Astrocyte (in vitro differentiated cells and primary cell): ENCODE results near the gene PTGFRN. TPM values are rescaled to one million over a fixed set of nuclear protein-coding genes. Genes with fewer than 3 reads are reported as not detected.

ENCODE experiments used
- DNase-seq: peaks from one replicate; pipeline ENCODE4 v3.0.0-alpha.2; 2010; ENCODE audit warnings: low read depth
- FAIRE-seq: peaks from 2 replicates; lab custom pipeline; 2011; peaks lifted over from hg19 to GRCh38; lab: Jason Lieb, UNC
- H2AFZ ChIP-seq: 2 replicates; pipeline ENCODE4 v1.6.0; 2012; ENCODE audit warnings: low read depth, low read length, inconsistent platforms
- H3K27ac ChIP-seq: 2 replicates; pipeline ENCODE4 v1.5.1; 2011; ENCODE audit warnings: low read depth, low read length, inconsistent platforms
- H3K27me3 ChIP-seq: 2 replicates; pipeline ENCODE4 v1.6.0; 2011; ENCODE audit warnings: low read length, inconsistent platforms; ENCODE audit not compliant: insufficient read depth
- H3K36me3 ChIP-seq: 2 replicates; pipeline ENCODE4 v1.5.1; 2011; ENCODE audit warnings: low read length, inconsistent platforms; ENCODE audit not compliant: insufficient read depth
- H3K4me1 ChIP-seq: 2 replicates; pipeline ENCODE4 v1.5.1; 2011; ENCODE audit warnings: low read length, inconsistent platforms; ENCODE audit not compliant: insufficient read depth
- H3K4me2 ChIP-seq: 2 replicates; pipeline ENCODE4 v1.6.0; 2012; ENCODE audit warnings: low read length, inconsistent platforms
- H3K4me3 ChIP-seq: 2 replicates; pipeline ENCODE4 v1.5.1; 2011; ENCODE audit warnings: low read depth, mild to moderate bottlenecking, low read length, inconsistent platforms; ENCODE audit not compliant: insufficient read depth
- H3K79me2 ChIP-seq: 2 replicates; pipeline ENCODE4 v1.6.0; 2012; ENCODE audit warnings: mild to moderate bottlenecking, low read length, inconsistent platforms; ENCODE audit not compliant: insufficient read depth
- H3K9ac ChIP-seq: 2 replicates; pipeline ENCODE4 v1.6.0; 2012; ENCODE audit warnings: mild to moderate bottlenecking, low read length, inconsistent platforms
- H3K9me3 ChIP-seq: 2 replicates; pipeline ENCODE4 v1.5.1; 2012; ENCODE audit warnings: low read depth, mild to moderate bottlenecking, low read length, inconsistent platforms; ENCODE audit not compliant: insufficient read depth
- H4K20me1 ChIP-seq: 2 replicates; pipeline ENCODE4 v1.6.0; 2012; ENCODE audit warnings: low read length, inconsistent platforms; ENCODE audit not compliant: insufficient read depth
- H3K27ac Mint-ChIP-seq: one replicate; pipeline ENCODE4 v1.8.0; 2021; ENCODE audit warnings: mild to moderate bottlenecking, mixed read lengths; ENCODE audit not compliant: unreplicated experiment
- H3K27me3 Mint-ChIP-seq: one replicate; pipeline ENCODE4 v1.8.0; 2021; ENCODE audit warnings: low read depth, mixed read lengths; ENCODE audit not compliant: unreplicated experiment
- H3K36me3 Mint-ChIP-seq: one replicate; pipeline ENCODE4 v1.8.0; 2021; ENCODE audit warnings: low read depth, mixed read lengths; ENCODE audit not compliant: unreplicated experiment
- H3K4me1 Mint-ChIP-seq: one replicate; pipeline ENCODE4 v1.8.0; 2021; ENCODE audit warnings: low read depth, mixed read lengths; ENCODE audit not compliant: unreplicated experiment
- H3K4me3 Mint-ChIP-seq: one replicate; pipeline ENCODE4 v1.8.0; 2021; ENCODE audit warnings: mild to moderate bottlenecking, moderate library complexity, mixed read lengths; ENCODE audit not compliant: unreplicated experiment
- H3K9me3 Mint-ChIP-seq: one replicate; pipeline ENCODE4 v1.8.0; 2021; ENCODE audit warnings: mild to moderate bottlenecking, mixed read lengths; ENCODE audit not compliant: unreplicated experiment
- CTCF ChIP-seq: IDR thresholded peaks from 2 replicates; pipeline ENCODE4 v1.5.1; 2011; ENCODE audit warnings: low read depth, mild to moderate bottlenecking, inconsistent platforms, low read length, moderate library complexity; ENCODE audit not compliant: insufficient read depth
- EZH2 ChIP-seq: IDR thresholded peaks from 2 replicates; pipeline ENCODE4 v1.6.1; 2012; ENCODE audit warnings: mild to moderate bottlenecking, low read length, inconsistent platforms; ENCODE audit not compliant: insufficient read depth
- total RNA-seq: library from RNA; stranded (reverse); gene quantifications from 2 replicates; pipeline ENCODE4 v1.2.1, GENCODE V29; 2021

Gene PTGFRN
- total RNA-seq, 1 donor from 2014 or later = 157 TPM

GRCh38 chr1:116931016-116931918, 21.6 kb downstream of the PTGFRN start:
- no peaks in the 10 kb centered on the region for H4K20me1 ChIP-seq

GRCh38 chr1:116933606-116934515, 24.1 kb downstream of the PTGFRN start:
- no peak overlapping the region for H3K9ac ChIP-seq
- Mint-ChIP-seq H3K4me3 (no peak overlapping the region), H3K27me3 (no peaks in the 10 kb centered on the region), H3K36me3 (peaks cover 10% of the 10 kb centered on the region), H3K9me3 (no peaks in the 10 kb centered on the region), H3K4me1 (no peaks in the 10 kb centered on the region), H3K27ac (no peak overlapping the region)
- H3K36me3 ChIP-seq = no peaks in the 10 kb centered on the region
- no peaks in the 10 kb centered on the region for H3K9me3 ChIP-seq
- DNase-seq (no peak), FAIRE-seq (no peak)
- H4K20me1 ChIP-seq = no peaks in the 10 kb centered on the region
- no peak for TF ChIP-seq EZH2
- TF ChIP-seq CTCF = no peak
- peaks cover 9% of the 10 kb centered on the region for H3K4me1 ChIP-seq
- H3K27me3 ChIP-seq = no peaks in the 10 kb centered on the region
- no peak overlapping the region for H3K27ac ChIP-seq
- no peak overlapping the region for H2AFZ ChIP-seq
- peaks cover 18% of the 10 kb centered on the region for H3K79me2 ChIP-seq
- no peak overlapping the region for H3K4me3 ChIP-seq
- no peak overlapping the region for H3K4me2 ChIP-seq

More at GRCh38 chr1:116931016-116931918, 21.6 kb downstream of the PTGFRN start:
- no peak overlapping the region for H3K4me3 ChIP-seq
- H3K4me2 ChIP-seq = no peak overlapping the region
- TF ChIP-seq EZH2 (no peak), CTCF (no peak)
- H3K36me3 ChIP-seq = no peaks in the 10 kb centered on the region
- H3K27ac Mint-ChIP-seq = no peak overlapping the region
- H2AFZ ChIP-seq = no peak overlapping the region
- peaks cover 16% of the 10 kb centered on the region for H3K4me1 ChIP-seq
- no peaks in the 10 kb centered on the region for H3K27me3 Mint-ChIP-seq
- no peak for DNase-seq
- peaks cover 8% of the 10 kb centered on the region for H3K79me2 ChIP-seq
- H3K9me3 Mint-ChIP-seq = no peaks in the 10 kb centered on the region
- no peaks in the 10 kb centered on the region for H3K4me1 Mint-ChIP-seq
- H3K36me3 Mint-ChIP-seq = no peaks in the 10 kb centered on the region
- H3K9ac ChIP-seq = no peak overlapping the region
- H3K9me3 ChIP-seq = no peaks in the 10 kb centered on the region
- FAIRE-seq = no peak
- no peak overlapping the region for H3K27ac ChIP-seq
- H3K4me3 Mint-ChIP-seq = no peak overlapping the region
- no peaks in the 10 kb centered on the region for H3K27me3 ChIP-seq
